ENCODE results near the gene SAFB2. TPM values are rescaled to one million over a fixed set of nuclear protein-coding genes. Genes with fewer than 3 reads are reported as not detected.

SAFB2 gene
- total RNA-seq, 1 donor = 38.0 TPM

GRCh38 chr19:5637971-5638370, 15.4 kb upstream of the SAFB2 start:
- no peak for DNase-seq (ENCODE audit: insufficient read length, low spot score, missing footprints)
- no peak overlapping the region for H2AFZ ChIP-seq (ENCODE audit: low read length)
- H3K36me3 ChIP-seq (ENCODE audit: insufficient read depth, low read length) = peaks cover 18% of the 10 kb centered on the region
- H3K79me2 ChIP-seq (ENCODE audit: insufficient read depth, low read length) = peaks cover 97% of the 10 kb centered on the region
- TF ChIP-seq CTCF (IDR thresholded peaks at IDR 0.05; ENCODE audit: extremely low read depth, low read depth, low read length) = no peak
- H3K4me2 ChIP-seq (ENCODE audit: insufficient read depth, low read length) = no peak overlapping the region
- H3K27ac ChIP-seq (ENCODE audit: low read depth, low read length) = no peak overlapping the region
- H3K4me1 ChIP-seq (ENCODE audit: insufficient read depth, low read length) = peaks cover 6% of the 10 kb centered on the region
- H3K9me3 ChIP-seq (ENCODE audit: low read depth, low read length) = no peaks in the 10 kb centered on the region
- H3K4me3 ChIP-seq (ENCODE audit: insufficient read depth, low read length) = no peak overlapping the region
- H4K20me1 ChIP-seq (ENCODE audit: insufficient read depth, low read length) = peaks cover 56% of the 10 kb centered on the region
- H3K27me3 ChIP-seq (ENCODE audit: insufficient read depth, low read length) = no peaks in the 10 kb centered on the region

- Histone ChIP-seq H3K79me2 (ENCODE audit: insufficient read depth, low read length) (peaks cover 97% of the 10 kb centered on the region), H3K27me3 (ENCODE audit: insufficient read depth, low read length) (no peaks in the 10 kb centered on the region), H3K9me3 (ENCODE audit: low read depth, low read length) (no peaks in the 10 kb centered on the region), H4K20me1 (ENCODE audit: insufficient read depth, low read length) (peaks cover 53% of the 10 kb centered on the region), H3K4me2 (ENCODE audit: insufficient read depth, low read length) (no peak overlapping the region), H3K4me3 (ENCODE audit: insufficient read depth, low read length) (no peak overlapping the region), H3K36me3 (ENCODE audit: insufficient read depth, low read length) (no peaks in the 10 kb centered on the region), H3K4me1 (ENCODE audit: insufficient read depth, low read length) (peaks cover 19% of the 10 kb centered on the region), H3K27ac (ENCODE audit: low read depth, low read length) (no peak overlapping the region), H2AFZ (ENCODE audit: low read length) (no peak overlapping the region)
- TF ChIP-seq CTCF (IDR thresholded peaks at IDR 0.05; ENCODE audit: extremely low read depth, low read depth, low read length) = no peak
- DNase-seq (ENCODE audit: insufficient read length, low spot score, missing footprints) = no peak
Observed at GRCh38 chr19:5635427-5635826, 12.9 kb upstream of the SAFB2 start.

GRCh38 chr19:5632657-5633056, 10.1 kb upstream of the SAFB2 start:
- Histone ChIP-seq H4K20me1 (ENCODE audit: insufficient read depth, low read length) (peaks cover 54% of the 10 kb centered on the region), H3K27me3 (ENCODE audit: insufficient read depth, low read length) (no peaks in the 10 kb centered on the region), H3K4me2 (ENCODE audit: insufficient read depth, low read length) (no peak overlapping the region), H3K36me3 (ENCODE audit: insufficient read depth, low read length) (peaks cover 27% of the 10 kb centered on the region), H3K9me3 (ENCODE audit: low read depth, low read length) (no peaks in the 10 kb centered on the region), H3K79me2 (ENCODE audit: insufficient read depth, low read length) (peaks cover 98% of the 10 kb centered on the region), H3K27ac (ENCODE audit: low read depth, low read length) (peak overlapping the region; percentile 13), H3K4me3 (ENCODE audit: insufficient read depth, low read length) (no peak overlapping the region), H2AFZ (ENCODE audit: low read length) (no peak overlapping the region), H3K4me1 (ENCODE audit: insufficient read depth, low read length) (peaks cover 27% of the 10 kb centered on the region)
- DNase-seq (ENCODE audit: insufficient read length, low spot score, missing footprints) = no peak
- no peak for TF ChIP-seq CTCF (IDR thresholded peaks at IDR 0.05; ENCODE audit: extremely low read depth, low read depth, low read length)

GRCh38 chr19:5632241-5632612, 9.7 kb upstream of the SAFB2 start:
- no peak for DNase-seq (ENCODE audit: insufficient read length, low spot score, missing footprints)
- peak overlapping the region; percentile 30 for H3K4me2 ChIP-seq (ENCODE audit: insufficient read depth, low read length)
- H3K27ac ChIP-seq (ENCODE audit: low read depth, low read length) = peak overlapping the region; percentile 65
- no peak overlapping the region for H3K4me3 ChIP-seq (ENCODE audit: insufficient read depth, low read length)
- H3K79me2 ChIP-seq (ENCODE audit: insufficient read depth, low read length) = peaks cover 98% of the 10 kb centered on the region
- H3K9me3 ChIP-seq (ENCODE audit: low read depth, low read length) = no peaks in the 10 kb centered on the region
- no peak for TF ChIP-seq CTCF (IDR thresholded peaks at IDR 0.05; ENCODE audit: extremely low read depth, low read depth, low read length)
- H2AFZ ChIP-seq (ENCODE audit: low read length) = no peak overlapping the region
- peaks cover 56% of the 10 kb centered on the region for H4K20me1 ChIP-seq (ENCODE audit: insufficient read depth, low read length)
- H3K36me3 ChIP-seq (ENCODE audit: insufficient read depth, low read length) = peaks cover 31% of the 10 kb centered on the region
- no peaks in the 10 kb centered on the region for H3K27me3 ChIP-seq (ENCODE audit: insufficient read depth, low read length)
- peaks cover 29% of the 10 kb centered on the region for H3K4me1 ChIP-seq (ENCODE audit: insufficient read depth, low read length)
